Left hindlimb (tissue), 1 donor: ENCODE measurements around the gene MYO3A.
"Not testable (repeated sequence)": the region's sequence is repeated elsewhere in the genome, so short reads cannot be mapped to it uniquely, and the experiment has no call there.

Experiments
- DNase-seq: peaks from one replicate; pipeline ENCODE4 v3.0.0-alpha.2; 2018

The MYO3A gene

GRCh38 chr10:25989951-25990350 is 55.9 kb downstream of the MYO3A start:
- DNase-seq = no peak

GRCh38 chr10:25999295-25999981 is 65.4 kb downstream of the MYO3A start:
- DNase-seq = no peak

GRCh38 chr10:26000971-26001370 is 66.9 kb downstream of the MYO3A start:
- no peak for DNase-seq

GRCh38 chr10:26002466-26002865 is 68.4 kb downstream of the MYO3A start:
- DNase-seq = not testable (repeated sequence)

GRCh38 chr10:26015092-26015491 is 81.1 kb downstream of the MYO3A start:
- no peak for DNase-seq

- no peak for DNase-seq
Observed at GRCh38 chr10:26022831-26023230, 88.8 kb downstream of the MYO3A start.

GRCh38 chr10:26024303-26024702 is 90.3 kb downstream of the MYO3A start:
- no peak for DNase-seq

GRCh38 chr10:26025523-26025922 is 91.5 kb downstream of the MYO3A start:
- DNase-seq = no peak

- no peak for DNase-seq
Observed at GRCh38 chr10:26029858-26030257, 95.8 kb downstream of the MYO3A start.

GRCh38 chr10:26031300-26031699 is 97.3 kb downstream of the MYO3A start:
- no peak for DNase-seq

- no peak for DNase-seq
Observed at GRCh38 chr10:26043469-26043868, 109.4 kb downstream of the MYO3A start.

GRCh38 chr10:26044141-26044749 is 110.2 kb downstream of the MYO3A start:
- DNase-seq = peak; percentile 53

GRCh38 chr10:26046073-26046700 is 112.2 kb downstream of the MYO3A start:
- DNase-seq = no peak

- no peak for DNase-seq
Observed at GRCh38 chr10:26048756-26049155, 114.7 kb downstream of the MYO3A start.

GRCh38 chr10:26052326-26052725 is 118.3 kb downstream of the MYO3A start:
- no peak for DNase-seq

GRCh38 chr10:26057466-26057865 is 123.4 kb downstream of the MYO3A start:
- DNase-seq = no peak

- DNase-seq = no peak
Observed at GRCh38 chr10:26064106-26064505, 130.1 kb downstream of the MYO3A start.

- DNase-seq = no peak
Observed at GRCh38 chr10:26067680-26068079, 133.7 kb downstream of the MYO3A start.

- not testable (repeated sequence) for DNase-seq
Observed at GRCh38 chr10:26080971-26081370, 146.9 kb downstream of the MYO3A start.

- no peak for DNase-seq
Observed at GRCh38 chr10:26081459-26081858, 147.4 kb downstream of the MYO3A start.

GRCh38 chr10:26085549-26085948 is 151.5 kb downstream of the MYO3A start:
- DNase-seq = no peak

GRCh38 chr10:26087666-26088065 is 153.6 kb downstream of the MYO3A start:
- no peak for DNase-seq

GRCh38 chr10:26090026-26090425 is 156.0 kb downstream of the MYO3A start:
- DNase-seq = no peak

- no peak for DNase-seq
Observed at GRCh38 chr10:26090762-26091161, 156.7 kb downstream of the MYO3A start.
